Adrenal gland (tissue), 5 donors: Measurements from ENCODE around the gene ELL2.

Experiments
- CTCF ChIP-seq, 6 experiments: fragments of 450-650 bp in 4 of 6; fragments of 200-600 bp in 2 of 6; sonication (generic) in 1 of 6; IDR thresholded peaks; 1 replicate in 5 of 6; 2 replicates in 1 of 6; pipeline versions ENCODE4 v1.5.1 to v1.8.0; 2016 to 2021; ENCODE audit warnings: antibody characterized with exemption in 6 of 6, mild to moderate bottlenecking in 2 of 6, moderate library complexity in 1 of 6
- POLR2A ChIP-seq, 2 donors: fragments of 450-650 bp; IDR thresholded peaks; one replicate each; pipeline ENCODE4 v1.6.1; 2017; ENCODE audit warnings: antibody characterized with exemption in 2 of 2, mild to moderate bottlenecking in 2 of 2, moderate library complexity in 1 of 2
- donor health status: DM: no; HTN: no; CAD: no.

GRCh38 chr5:95942968-95943367 lies 18.7 kb downstream of the ELL2 start:
- TF ChIP-seq CTCF (IDR thresholded peaks at IDR 0.05) (no peak), POLR2A (IDR thresholded peaks at IDR 0.05) (no peak)
